IPS DF 19.7 (cell line): ENCODE data around the gene DAB2IP.

Experiments used
- DNase-seq: peaks from one replicate; pipeline ENCODE4 v3.0.0-alpha.2; 2013; ENCODE audit warnings: low read depth, low spot score

DAB2IP gene

DNA sequence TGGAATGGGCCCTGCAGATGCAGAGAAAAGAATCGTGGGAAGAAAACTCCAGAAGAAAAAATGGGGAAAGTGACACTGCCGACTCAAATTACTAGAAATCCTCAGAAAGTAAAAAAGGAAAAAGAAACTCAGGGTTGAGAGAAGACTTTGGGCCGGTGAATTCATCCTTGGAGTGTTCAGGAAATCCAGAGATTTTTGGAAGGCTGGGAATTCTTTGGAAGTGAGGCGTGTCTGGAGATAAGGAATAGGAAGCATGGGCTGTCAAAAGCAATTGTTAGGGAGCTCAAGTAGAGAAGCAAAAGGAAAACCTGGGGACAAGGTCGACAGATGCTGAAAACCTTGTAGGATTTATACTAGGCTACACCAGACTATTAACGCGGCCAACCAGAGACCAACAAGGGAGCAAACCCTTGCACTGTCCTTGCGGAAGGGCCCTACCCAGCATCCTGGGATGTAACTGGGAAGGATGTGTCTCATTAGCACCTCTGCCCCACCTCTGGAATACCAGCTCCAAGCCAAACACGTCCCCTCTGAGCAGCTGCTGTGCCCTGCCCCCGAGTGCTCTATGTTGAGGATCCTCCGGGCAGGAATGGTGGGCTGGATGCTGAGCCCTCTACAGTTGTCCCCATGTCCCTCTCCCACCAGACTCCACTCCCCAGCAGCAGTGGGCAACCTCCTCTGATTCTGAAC lies 11.6 kb downstream of the DAB2IP start:
- no peak for DNase-seq

DNA sequence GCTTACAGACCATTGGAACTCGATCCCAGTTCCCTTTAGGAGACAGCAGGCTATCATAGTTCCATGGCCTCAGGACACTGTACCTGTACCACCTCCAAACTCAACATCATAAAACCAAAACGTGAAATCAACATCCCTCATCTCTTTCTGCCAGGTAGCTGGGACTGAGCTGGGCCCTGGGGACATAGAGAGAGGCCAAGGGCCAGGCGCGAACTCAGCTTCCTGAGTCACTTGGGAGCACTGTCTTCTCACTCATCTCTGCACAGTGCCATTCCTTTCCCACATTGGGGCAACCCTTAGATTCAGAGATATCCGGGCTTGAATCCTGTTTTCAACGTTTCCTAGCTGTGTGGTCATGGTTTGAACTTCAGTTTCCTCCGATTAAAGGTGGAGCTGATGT lies 12.2 kb downstream of the DAB2IP start:
- DNase-seq, result no peak

DNA sequence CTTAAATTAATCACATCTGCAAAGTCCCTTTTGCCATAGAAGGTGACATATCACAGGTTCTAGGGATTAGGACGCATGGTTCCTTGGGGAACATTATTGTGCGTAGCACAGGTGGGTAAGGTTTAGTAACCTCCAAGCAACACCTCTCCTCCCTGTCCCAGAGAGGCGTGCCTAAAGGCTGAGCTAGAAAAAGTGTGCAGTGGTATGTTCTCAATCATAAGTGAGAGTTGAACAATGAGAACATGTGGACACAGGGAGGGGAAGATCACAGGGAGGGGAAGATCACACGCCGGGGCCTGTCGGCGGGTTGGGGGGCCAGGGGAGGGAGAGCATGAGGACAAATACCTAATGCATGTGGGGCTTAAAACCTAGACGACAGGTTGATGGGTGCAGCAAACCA lies 14.9 kb downstream of the DAB2IP start:
- no peak for DNase-seq

DNA sequence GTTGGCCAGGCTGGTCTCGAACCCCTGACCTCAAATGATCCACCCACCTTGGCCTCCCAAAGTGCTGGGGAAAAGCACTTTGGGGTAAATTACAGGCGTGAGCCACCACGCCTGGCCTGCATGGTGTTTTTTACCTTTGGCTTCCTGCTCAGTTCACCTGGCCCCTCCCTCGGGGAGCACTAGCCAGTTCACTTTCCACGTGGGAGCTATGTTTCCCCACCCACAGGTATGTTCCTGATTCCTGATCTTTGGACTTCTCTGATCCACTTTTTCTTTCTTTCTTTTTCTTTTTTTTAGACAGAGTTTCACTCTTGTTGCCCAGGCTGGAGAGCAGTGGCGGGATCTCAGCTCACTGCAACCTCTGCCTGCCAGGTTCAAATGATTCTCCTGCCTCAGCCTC lies 15.8 kb downstream of the DAB2IP start:
- DNase-seq, result no peak

DNA sequence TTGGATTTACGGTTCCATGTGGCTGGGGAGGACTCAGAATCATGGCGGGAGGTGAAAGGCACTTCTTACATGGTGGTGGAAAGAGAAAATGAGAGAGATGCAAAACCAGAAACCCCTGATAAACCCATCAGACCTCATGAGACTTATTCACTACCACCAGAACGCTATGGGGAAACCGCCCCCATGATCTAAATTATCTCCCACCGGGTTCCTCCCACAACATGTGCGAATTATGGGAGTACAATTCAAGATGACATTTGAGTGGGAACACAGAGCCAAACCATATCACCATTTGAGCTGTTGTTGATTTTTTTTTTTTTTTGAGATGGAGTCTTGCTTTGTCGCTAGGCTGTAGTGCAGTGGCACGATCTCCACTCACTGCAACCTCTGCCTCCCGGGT lies 16.5 kb downstream of the DAB2IP start:
- no peak for DNase-seq

DNA sequence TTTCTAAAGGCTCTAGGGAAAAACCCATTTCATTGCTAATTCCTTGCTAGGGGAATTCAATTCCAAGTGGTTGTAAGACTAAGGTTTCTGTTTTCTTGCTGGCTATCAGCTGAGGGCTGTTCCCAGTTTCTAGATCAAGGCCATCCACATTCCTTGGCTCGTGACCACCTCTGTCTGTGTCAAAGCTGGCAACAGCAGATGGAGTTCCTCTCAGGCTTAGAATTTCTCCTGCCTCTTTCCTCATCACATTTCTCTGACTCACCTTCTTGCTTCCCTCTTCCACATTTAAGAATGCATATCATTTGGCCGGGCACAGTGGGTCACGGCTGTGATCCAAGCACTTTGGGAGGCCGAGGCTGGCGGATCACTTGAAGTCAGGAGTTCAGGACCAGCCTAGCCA lies 19.0 kb downstream of the DAB2IP start:
- DNase-seq, result no peak

DNA sequence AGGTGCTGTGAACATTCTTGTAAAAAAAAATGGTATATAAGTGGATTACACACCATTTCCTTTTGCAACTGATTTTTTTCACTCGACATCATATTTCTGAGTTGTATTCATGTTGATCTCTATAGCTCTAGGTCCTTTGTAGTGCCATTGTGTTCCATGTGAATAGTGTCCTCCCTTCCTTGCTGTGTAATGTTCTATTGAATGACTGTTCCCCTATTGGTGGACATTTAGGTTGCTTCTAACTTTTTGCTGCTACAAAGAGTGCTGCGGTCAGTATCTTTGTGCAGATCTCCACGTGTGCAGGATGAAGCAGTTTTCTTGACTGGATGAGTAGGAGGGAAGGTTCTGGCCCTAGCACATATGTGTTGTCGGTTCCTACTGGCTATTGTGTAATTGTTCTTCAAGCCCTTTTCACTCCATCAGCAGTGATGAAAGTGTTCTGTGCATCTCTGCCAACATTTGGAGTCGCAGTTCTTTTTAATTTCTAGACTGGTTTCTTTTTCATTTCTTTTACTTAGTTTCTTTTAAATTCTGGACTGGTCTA lies 20.2 kb downstream of the DAB2IP start:
- no peak for DNase-seq

DNA sequence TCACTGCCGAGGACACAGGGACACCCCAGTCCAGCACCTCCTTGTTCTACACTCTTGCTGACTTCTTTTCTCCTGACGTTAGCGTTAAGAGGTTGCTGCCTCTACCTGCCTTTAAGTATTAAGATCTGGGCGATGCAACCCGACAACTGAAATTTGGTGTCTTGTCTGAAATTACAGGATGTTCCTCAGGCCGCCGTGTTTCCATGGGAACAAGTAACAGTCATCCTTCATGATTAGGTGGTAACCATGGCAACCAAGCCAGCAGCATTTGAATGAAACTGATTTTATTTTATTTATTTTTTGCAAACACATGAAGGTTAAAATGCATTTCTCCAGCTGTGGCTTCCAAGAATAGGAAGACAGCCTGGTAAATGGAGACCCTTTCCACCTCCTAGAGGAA lies 20.8 kb downstream of the DAB2IP start:
- DNase-seq, result no peak

DNA sequence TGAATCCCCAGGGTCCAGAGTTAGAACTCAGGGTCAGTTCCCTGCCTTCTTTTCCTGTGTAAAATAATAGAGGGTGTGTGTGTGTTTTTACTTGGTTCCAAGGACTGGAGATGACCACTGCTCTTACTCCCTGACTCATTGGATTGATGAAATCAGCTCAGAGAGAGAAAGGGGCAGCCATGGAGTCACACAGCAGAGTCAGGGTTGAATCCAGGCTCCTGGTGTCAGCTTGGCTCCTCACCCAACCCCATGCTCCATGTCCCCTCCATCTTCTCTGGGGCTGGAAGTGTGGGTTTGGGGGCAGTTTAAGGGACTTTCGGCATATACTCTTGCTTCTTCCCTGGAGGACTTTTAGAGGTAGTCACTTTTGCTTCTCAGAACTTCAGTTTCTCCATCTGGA lies 21.6 kb downstream of the DAB2IP start:
- DNase-seq, result no peak

DNA sequence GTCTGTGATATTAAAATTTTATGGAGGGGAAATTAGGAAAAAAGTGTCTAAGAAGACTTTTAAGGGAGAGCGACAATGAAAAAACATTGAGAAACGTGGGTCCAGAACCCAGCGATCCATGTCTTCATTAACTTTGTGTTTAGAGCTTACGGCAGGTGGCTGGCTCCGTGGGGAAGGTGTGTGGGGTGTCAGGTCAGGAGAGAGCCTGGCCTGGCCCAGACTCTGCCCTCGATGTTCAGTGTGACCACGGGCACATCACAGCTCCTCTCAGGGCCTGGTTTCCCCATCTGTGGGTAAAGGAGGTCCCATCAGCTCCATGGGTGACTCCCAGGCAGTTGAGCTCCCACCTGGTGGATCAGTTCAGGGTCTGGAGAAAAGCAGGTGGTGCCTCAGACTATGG lies 22.1 kb downstream of the DAB2IP start:
- DNase-seq, result no peak

DNA sequence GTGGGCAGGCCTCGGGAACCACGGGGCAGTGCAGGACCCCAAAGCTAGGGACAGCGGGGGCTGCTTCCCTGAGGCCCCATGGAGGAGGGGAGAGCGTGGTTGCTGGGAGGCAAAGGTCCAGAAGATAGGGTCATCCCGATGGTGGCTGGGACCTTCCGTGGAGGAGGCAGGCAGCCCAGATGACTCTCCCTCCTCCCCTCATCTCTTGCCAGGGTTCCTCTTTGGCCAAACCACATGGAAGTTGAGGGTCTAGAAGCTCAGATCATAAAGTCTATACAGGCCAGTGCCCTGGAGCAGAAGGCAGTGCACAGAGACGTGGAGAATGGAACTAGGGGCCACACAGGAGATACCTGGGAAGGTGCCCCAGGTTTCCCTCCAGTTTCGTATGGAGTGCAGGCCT lies 22.6 kb downstream of the DAB2IP start:
- DNase-seq, result no peak

DNA sequence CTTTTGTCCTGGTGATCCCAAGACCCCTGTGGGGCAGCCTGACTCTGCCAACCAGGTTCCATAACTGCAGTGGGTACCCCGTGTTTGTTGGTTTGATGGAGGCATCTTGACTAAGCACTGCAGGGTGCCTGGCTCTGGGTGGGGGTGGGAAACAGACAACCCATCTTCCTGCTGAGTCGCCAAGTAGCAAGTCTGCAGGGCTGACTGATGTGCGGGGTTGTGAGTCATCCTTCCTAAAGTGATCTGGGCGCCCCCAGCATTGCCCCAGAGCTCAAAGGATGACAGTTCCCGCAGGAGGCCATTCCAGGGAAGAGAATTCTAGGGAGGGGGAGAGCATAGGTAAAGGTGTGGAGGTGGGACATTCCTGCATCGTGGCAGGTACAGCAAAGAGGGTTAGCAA lies 23.5 kb downstream of the DAB2IP start:
- no peak for DNase-seq

DNA sequence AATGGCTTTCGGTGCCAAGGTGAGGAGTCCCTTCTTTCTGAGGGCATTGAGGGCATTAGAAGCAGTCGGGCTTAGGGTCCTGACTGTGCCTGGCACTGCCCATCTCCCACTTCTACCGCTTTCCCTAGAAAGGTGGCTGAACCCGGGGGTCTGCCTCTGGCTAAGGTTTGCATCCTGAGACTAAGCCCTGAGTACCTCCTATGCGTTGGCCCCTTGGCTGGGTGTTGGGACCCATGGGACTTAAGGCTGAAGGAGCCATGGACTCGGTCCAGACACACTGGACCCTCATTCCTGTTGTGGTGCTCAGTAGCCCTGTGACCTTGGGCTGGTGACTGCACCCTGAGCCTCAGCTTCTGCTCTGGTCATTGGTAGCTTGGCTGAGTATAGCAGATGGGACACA lies 23.9 kb downstream of the DAB2IP start:
- no peak for DNase-seq

DNA sequence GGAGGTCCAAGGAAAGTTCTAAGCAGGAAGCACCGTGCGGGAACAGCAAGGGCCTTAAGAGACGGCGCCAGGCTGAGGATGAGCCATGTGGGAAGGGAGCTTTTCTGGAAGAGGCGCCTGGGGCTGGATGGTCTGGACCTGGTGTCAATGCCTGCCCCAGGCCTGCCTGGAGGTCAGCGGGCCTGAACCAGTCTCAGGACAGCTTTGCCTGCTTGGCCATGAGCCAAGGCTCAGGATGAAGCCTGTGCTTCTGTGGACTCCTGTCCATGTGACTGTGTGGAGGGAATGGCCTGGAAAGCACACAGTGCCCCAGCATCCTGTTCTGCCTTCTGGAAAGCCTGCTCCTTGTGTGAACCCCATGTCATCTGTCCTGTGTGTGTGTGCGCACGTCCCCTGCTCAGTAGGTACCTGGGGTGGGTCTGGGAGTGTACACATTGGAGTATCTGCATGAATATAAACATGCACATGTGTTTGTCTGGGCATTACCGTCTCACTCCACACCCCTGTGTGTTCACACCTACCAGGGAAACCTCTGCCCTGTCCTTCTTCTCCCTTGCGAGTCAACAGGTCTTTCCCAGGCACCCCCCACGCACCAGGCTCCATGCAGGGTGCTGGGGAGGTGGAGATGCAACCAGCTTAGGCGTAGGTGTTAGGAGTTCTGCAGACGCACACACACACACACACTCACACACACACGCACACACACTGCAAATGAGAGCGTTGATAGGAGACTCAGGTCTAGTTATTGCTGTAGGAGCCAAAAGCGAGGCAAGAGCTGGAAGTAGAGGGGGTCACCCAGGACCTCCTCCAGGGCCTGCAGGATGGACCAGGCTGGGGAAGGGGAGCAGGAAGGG lies 24.8 kb downstream of the DAB2IP start:
- DNase-seq, result no peak

DNA sequence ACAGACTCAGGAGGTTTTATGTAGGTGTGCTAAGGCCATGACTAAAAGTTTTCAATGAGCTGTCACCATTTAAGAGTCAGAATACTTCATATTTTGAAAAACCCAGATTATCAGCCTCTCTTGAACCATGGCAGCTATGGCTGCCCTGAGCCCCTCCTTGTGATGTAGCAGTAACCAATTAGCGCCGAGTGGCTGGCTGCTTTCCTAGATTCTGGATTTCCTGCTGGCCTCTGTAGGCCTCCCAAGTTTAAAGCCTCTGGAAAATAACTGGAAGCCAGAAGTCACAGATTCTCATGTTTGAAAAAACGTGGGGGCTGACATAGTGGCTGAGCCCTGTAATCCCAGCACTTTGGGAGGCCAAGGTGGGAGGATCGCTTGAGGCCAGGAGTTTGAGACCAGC lies 25.5 kb downstream of the DAB2IP start:
- DNase-seq, result no peak

DNA sequence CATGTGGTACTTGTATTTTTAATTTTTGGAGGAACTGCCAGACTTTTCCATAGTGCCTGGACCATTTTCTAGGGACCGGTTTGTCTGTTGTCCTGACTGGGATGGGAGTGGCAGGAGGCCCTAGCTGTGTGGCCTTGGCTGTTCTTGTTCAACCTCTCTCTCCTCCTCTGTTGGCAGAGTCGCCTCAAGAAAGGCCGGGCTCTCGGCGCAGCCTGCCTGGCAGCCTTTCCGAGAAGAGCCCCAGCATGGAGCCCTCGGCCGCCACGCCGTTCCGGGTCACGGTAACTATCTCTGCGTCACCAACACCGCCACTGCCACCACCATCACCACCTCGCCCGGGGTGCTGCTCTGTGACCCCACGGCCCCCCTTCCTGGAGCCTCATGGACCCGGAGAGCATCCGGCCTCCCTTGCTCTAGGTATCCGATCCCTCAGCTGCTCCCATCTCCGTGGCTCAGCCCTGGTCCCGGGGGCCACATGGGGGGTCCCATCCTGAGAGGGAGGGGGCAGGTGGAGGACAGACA lies 27.1 kb downstream of the DAB2IP start:
- DNase-seq, result no peak

DNA sequence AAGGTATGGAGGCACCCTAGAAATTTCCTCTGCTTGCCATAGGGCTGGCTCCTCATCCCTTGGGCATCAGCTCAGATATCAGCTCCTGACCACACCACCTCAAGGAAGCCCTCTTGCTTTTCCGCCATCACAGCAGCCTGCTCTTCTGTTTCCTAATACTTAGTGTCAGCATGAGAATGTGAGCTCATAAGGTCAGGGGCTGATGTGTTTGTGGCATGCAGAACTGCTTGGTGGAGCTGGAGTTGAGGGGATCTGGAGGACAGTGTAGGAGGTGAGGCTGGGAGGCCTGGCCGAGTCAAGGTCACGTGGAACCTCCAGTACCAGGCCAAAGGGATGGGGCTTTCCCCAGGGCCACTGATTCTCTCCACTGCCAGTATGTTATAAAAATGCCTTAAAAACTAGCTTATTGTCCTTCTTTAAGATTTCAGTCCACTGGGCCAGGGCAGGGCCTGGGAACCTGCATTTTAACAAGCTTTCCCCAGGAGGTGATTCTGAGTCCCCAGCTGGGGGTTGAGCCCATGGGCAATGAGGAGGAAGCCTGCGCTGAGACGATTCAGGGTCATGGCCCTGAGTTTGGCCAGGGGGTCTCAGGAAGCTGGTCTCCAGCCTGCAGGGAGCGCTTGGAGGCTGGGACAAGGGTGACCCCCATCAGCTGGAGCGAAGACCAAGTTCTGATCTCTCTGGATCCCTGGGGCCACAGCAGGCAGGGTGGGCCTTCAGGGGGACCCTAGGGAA lies 28.6 kb downstream of the DAB2IP start:
- no peak for DNase-seq

DNA sequence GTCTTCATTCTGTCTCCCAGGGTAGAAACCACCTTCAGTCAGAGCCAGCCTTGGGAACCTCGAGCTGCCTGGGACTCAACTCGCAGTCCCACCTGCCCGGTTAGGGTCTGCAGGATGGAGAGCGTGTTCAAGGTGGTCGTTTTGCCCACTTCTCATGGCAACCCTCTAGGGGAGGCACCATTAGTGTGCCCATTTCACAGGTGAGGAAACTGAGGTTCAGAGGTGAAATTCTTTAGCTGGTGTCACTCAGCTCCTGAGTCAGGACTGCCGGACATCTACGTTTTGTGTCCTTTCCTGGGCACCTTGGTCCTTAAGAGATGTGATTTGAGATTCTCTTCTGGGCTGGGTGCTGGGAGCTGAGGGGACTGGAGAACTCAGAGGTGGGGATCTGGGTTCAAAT lies 30.0 kb downstream of the DAB2IP start:
- DNase-seq, result no peak

DNA sequence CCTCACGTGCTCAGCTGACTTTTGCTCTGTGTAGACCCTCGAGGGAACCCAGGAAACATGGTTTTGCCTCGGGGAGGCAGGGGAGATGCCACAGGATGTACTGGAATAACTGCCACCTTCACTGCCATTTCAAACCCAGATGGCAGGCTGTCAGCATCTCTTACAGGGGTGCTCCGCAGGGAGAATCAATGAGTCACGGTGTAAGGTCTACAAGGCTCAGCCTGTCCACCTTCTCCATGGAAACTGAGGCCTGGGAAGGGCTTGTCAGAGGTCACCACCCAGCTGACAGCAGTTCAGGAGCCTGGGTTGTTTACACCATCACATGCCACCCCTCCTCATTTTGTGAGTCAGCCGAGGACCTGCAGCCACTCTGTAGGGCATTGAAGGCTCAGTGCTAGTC lies 30.8 kb downstream of the DAB2IP start:
- DNase-seq, result no peak

DNA sequence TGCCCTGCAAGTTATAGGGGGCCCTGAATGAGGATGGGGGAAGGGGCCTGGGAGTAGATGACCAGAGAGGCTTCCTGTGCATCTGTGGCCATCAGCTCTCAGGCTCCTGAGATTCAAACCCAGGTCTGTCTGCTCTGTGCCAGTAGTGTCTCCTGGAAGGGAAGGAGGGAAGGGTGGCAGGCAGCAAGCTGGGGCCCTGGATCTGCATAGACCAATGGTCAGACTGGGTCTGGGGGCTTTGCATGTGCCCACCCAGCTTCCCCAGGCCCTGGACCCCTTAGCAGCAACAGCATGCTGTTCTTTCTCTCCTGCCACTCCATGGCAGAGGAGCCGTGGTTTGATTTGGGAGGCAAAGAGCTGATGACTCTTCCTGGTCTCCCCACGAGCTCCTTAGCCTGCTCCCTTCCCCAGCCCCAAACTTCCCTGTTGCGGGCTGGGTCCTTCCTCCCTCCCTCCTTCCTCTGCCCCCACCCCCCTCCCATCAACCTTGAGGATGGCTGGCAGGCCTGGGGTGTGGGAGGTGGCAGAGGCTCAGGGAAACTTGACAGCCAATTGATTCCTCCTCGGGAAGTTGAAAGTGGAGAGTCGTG lies 31.6 kb downstream of the DAB2IP start:
- no peak for DNase-seq

DNA sequence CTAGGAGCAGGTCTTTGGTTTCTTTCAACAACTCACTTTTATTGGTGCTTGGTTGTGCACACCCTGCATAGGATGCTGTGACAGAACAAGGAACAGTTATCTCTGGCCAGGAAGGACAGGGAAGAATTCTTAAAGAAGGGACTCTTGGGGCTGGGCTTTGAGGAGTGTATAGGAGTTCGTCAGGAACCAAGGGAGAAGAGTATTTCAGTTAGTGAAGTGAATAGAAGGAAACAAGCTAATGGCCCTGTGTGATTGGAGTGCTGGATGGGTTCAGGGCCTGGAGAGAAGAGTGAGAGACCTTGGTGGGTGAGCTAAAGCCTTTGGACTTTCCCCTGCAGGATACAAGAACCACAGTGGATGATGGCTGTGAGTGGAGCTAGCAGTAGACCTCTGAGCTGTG lies 32.2 kb downstream of the DAB2IP start:
- no peak for DNase-seq
